HEK293 (cell line): ENCODE data around the gene SNCG.

Source experiments
- CTCF ChIP-seq: fragments of 450-650 bp; formaldehyde crosslinking; IDR thresholded peaks from 2 replicates; pipeline ENCODE4 v1.5.1; 2016; ENCODE audit warnings: missing biosample characterization, missing genetic modification characterization
- HOXC10 ChIP-seq: sonication (generic); formaldehyde crosslinking; IDR thresholded peaks from 2 replicates; pipeline ENCODE4 v1.8.1; 2023; ENCODE audit warnings: mild to moderate bottlenecking, missing genetic modification reagents
- PRDM1 ChIP-seq: fragments of 450-650 bp; formaldehyde crosslinking; IDR thresholded peaks from 2 replicates; pipeline ENCODE4; 2016; ENCODE audit warnings: missing biosample characterization, missing genetic modification characterization
- PRDM10 ChIP-seq: fragments of 450-650 bp; formaldehyde crosslinking; IDR thresholded peaks from 2 replicates; pipeline ENCODE4 v1.5.1; 2016; ENCODE audit warnings: missing biosample characterization, missing genetic modification characterization
- PRDM4 ChIP-seq: fragments of 450-650 bp; formaldehyde crosslinking; IDR thresholded peaks from 2 replicates; pipeline ENCODE4 v1.5.1; 2017; ENCODE audit warnings: missing biosample characterization, missing genetic modification characterization
- ZBTB44 ChIP-seq: fragments of 450-650 bp; IDR thresholded peaks from 2 replicates; pipeline ENCODE4 v1.5.1; 2018; ENCODE audit warnings: missing biosample characterization, mild to moderate bottlenecking, missing genetic modification characterization
- ZBTB8A ChIP-seq: fragments of 450-650 bp; formaldehyde crosslinking; IDR thresholded peaks from 2 replicates; pipeline ENCODE4 v1.5.1; 2016; ENCODE audit warnings: missing biosample characterization, missing genetic modification characterization
- ZNF157 ChIP-seq: fragments of 450-650 bp; formaldehyde crosslinking; IDR thresholded peaks from 2 replicates; pipeline ENCODE4 v1.5.1; 2016; ENCODE audit warnings: missing biosample characterization, missing genetic modification characterization
- ZNF274 ChIP-seq, 2 experiments: fragments of 200-500 bp in 1 of 2; fragments of 450-650 bp in 1 of 2; sonication (Bioruptor generic) in 1 of 2; formaldehyde crosslinking in 1 of 2; IDR thresholded peaks; 2 replicates each; pipeline versions ENCODE4 v1.5.1 to v1.6.1; 2014 to 2016; ENCODE audit warnings: borderline replicate concordance in 1 of 2, inconsistent platforms in 1 of 2, low read length in 1 of 2, missing biosample characterization in 1 of 2, missing genetic modification characterization in 1 of 2
- ZNF423 ChIP-seq: fragments of 450-650 bp; formaldehyde crosslinking; IDR thresholded peaks from 2 replicates; pipeline ENCODE4 v1.5.1; 2016; ENCODE audit warnings: missing biosample characterization, missing genetic modification characterization
- ZNF473 ChIP-seq: fragments of 450-650 bp; formaldehyde crosslinking; IDR thresholded peaks from 2 replicates; pipeline ENCODE4 v1.5.1; 2017; ENCODE audit warnings: missing biosample characterization, missing genetic modification characterization
- ZNF629 ChIP-seq: fragments of 450-650 bp; formaldehyde crosslinking; IDR thresholded peaks from 2 replicates; pipeline ENCODE4 v1.5.1; 2017; ENCODE audit warnings: missing biosample characterization, missing genetic modification characterization
- ZNF704 ChIP-seq: fragments of 450-650 bp; formaldehyde crosslinking; IDR thresholded peaks from 2 replicates; pipeline ENCODE4 v1.5.1; 2016; ENCODE audit warnings: missing biosample characterization, missing genetic modification characterization

GRCh38 chr10:86944907-86945306 lies 13.5 kb upstream of the SNCG start:
- no peak for TF ChIP-seq ZNF423 (tag by site-specific recombination)
- TF ChIP-seq ZNF274 (IDR thresholded peaks at IDR 0.05; ENCODE audit: low read length) = no peak
- TF ChIP-seq ZNF274 (tag by site-specific recombination; IDR thresholded peaks at IDR 0.05; ENCODE audit: borderline replicate concordance) = no peak
- TF ChIP-seq CTCF (tag by site-specific recombination) = no peak
- TF ChIP-seq ZBTB44 = no peak
- TF ChIP-seq ZBTB8A (tag by site-specific recombination) = no peak
- TF ChIP-seq PRDM4 (tag by site-specific recombination) = no peak
- TF ChIP-seq ZNF629 (tag by site-specific recombination) = no peak
- no peak for TF ChIP-seq PRDM1 (tag by site-specific recombination)
- no peak for TF ChIP-seq ZNF157 (tag by site-specific recombination)
- TF ChIP-seq PRDM10 = no peak
- no peak for TF ChIP-seq HOXC10 (CRISPR knock-in tag)
- no peak for TF ChIP-seq ZNF473 (tag by site-specific recombination)
- TF ChIP-seq ZNF704 = no peak
